Fibroblast of mammary gland (primary cell): Measurements from ENCODE around the gene SLC39A6.
A peak's percentile ranks its signal among the peaks of the same experiment; 100 is the strongest.
"Not testable (repeated sequence)": the region's sequence is repeated elsewhere in the genome, so short reads cannot be mapped to it uniquely, and the experiment has no call there.

Source experiments
- DNase-seq: peaks from one replicate; pipeline ENCODE4 v3.0.0-alpha.2; 2010; ENCODE audit warnings: low read depth
- H3K4me3 ChIP-seq: 2 replicates; pipeline ENCODE4 v1.5.1; 2011; ENCODE audit warnings: low read depth, mild to moderate bottlenecking, low read length, moderate library complexity; ENCODE audit not compliant: control insufficient read depth
- TF ChIP-seq, protein P1 (sequence below): conservative IDR thresholded peaks from 2 replicates; pipeline ENCODE4 v1.5.1; 2011; ENCODE audit warnings: low read depth, low read length, inconsistent platforms; ENCODE audit not compliant: control insufficient read depth, insufficient read depth

The SLC39A6 gene

GRCh38 chr18:36107477-36107876, 21.7 kb downstream of the SLC39A6 start:
- H3K4me3 ChIP-seq: no peak overlapping the region
- TF ChIP-seq, protein P1, sequence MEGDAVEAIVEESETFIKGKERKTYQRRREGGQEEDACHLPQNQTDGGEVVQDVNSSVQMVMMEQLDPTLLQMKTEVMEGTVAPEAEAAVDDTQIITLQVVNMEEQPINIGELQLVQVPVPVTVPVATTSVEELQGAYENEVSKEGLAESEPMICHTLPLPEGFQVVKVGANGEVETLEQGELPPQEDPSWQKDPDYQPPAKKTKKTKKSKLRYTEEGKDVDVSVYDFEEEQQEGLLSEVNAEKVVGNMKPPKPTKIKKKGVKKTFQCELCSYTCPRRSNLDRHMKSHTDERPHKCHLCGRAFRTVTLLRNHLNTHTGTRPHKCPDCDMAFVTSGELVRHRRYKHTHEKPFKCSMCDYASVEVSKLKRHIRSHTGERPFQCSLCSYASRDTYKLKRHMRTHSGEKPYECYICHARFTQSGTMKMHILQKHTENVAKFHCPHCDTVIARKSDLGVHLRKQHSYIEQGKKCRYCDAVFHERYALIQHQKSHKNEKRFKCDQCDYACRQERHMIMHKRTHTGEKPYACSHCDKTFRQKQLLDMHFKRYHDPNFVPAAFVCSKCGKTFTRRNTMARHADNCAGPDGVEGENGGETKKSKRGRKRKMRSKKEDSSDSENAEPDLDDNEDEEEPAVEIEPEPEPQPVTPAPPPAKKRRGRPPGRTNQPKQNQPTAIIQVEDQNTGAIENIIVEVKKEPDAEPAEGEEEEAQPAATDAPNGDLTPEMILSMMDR: no peak
- DNase-seq: no peak

DNA sequence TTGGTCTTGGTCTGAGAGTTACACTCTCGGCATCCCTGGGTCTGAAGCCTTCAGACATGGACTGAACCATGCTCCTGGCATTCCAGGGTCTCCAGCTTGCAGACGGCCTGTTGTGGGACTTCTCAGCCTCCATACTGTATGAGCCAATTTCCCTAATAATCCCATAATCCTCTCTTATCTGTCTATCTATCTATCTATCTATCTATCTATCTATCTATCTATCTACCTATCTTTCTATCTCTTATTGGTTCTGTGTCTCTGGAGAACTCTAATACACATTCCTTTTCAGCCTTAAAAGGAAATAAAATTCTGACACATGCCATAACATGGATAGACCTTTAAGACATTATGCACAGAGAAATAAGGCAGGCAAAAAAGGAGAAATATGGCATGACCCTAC, 24.4 kb downstream of the SLC39A6 start:
- no peak overlapping the region for H3K4me3 ChIP-seq
- TF ChIP-seq, protein P1: no peak
- no peak for DNase-seq

- no peak for DNase-seq
- no peak overlapping the region for H3K4me3 ChIP-seq
- TF ChIP-seq, protein P1: no peak
Observed at GRCh38 chr18:36101943-36102342, 27.2 kb downstream of the SLC39A6 start.

GRCh38 chr18:36099311-36099710, 29.8 kb downstream of the SLC39A6 start:
- DNase-seq: no peak
- no peak overlapping the region for H3K4me3 ChIP-seq
- TF ChIP-seq, protein P1: no peak

DNA sequence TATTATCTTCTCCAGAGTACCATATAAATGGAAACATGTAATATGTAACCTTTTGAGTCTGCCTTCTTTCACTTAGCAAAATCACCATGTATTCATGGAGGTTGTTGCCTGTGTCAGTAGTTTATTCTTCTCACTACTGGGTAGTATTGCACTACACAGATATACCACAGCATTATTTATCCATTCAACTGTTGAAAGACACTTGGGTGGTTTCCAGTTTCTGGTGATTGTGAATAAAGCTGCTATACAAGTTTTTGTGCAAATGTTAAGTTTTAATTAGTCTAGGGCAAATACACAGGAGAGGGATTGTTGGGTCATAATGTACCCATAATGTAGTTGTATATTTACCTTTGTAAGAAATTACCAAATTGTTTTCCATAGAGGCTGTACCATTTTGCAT, 32.2 kb downstream of the SLC39A6 start:
- no peak for DNase-seq
- TF ChIP-seq, protein P1: no peak

DNA sequence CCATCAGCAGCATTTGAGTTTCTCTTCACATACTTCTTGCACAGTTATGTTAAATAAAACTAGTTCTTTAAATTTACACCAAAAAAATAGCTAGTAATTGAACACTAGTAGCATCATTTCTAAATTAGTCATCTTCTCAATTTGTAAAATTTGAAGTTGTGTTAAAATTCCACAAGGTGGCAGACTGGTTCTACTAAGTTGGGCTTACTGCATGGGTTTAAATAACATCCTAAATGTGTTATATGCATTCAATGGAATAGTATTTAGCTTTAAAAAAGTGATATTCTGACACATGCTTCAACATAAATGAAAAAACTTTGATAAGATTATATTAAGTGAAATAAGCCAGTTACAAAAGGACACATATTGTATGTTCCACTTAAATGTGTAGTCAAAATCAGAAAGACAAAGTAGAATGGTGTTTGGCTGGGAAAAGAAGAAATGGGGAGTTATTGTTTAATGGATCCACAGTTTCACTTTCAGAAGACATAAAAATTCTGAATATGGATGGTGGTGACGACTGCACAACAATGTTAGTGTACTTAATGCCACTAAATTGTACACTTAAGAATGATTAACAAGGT, 33.1 kb downstream of the SLC39A6 start:
- peak; percentile 86 for DNase-seq
- no peak overlapping the region for H3K4me3 ChIP-seq
- TF ChIP-seq, protein P1: peak; percentile 55

More for the DNA sequence above, 32.2 kb downstream of the SLC39A6 start:
- no peak overlapping the region for H3K4me3 ChIP-seq

- no peak for DNase-seq
- H3K4me3 ChIP-seq: no peak overlapping the region
- TF ChIP-seq, protein P1: no peak
Observed at GRCh38 chr18:36094431-36094830, 34.7 kb downstream of the SLC39A6 start.

GRCh38 chr18:36092116-36092515, 37.0 kb downstream of the SLC39A6 start:
- DNase-seq, H3K4me3 ChIP-seq: not testable (repeated sequence)
